ENCODE measurements around the gene ESYT2. TPM values are rescaled to one million over a fixed set of nuclear protein-coding genes. Genes with fewer than 3 reads are reported as not detected.

ESYT2 gene
- total RNA-seq, 1 experiment from 2014 or later = 39.0 TPM

DNA sequence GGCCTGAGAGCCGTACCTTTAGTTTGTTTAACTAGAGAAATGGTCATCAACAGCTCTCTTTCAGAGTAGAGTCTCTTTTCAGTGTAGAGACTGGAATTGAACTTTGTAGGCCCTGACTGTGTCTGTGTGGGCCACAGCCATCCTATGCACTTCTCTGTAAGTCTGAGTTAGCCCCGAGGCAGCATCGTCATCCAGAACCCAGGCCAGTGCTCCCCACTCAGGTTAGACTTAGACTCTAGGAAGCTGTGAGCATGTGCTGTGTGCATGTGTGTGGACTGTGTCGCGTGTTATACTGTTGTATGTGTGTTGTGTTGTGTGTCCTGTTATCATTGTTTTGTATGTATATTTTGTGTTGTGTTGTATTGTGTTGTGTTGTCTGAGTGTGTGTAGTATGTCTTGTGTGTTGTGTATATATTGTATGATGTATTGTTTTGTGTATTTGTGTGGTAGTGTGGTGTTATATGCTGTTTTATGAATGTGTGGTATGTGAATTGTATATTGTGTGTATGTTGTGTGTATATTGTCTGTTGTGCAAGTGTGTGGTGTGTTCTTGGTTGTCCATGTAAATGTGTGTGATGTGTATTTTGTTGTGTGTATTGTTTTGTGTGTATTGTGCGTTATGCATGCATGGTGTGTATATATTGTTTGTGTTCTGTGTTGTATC, 106.6 kb downstream of the ESYT2 start:
- no peak overlapping the region for H3K56ac ChIP-seq (ENCODE audit: insufficient read length, low read depth, low read length)
- 100% methylated on average over 1 of the region's 6 CpGs for WGBS (ENCODE audit: extremely low coverage, insufficient read length, low lambda C conversion rate)
- H3K4me1 ChIP-seq (ENCODE audit: insufficient read depth, low read length) = no peaks in the 10 kb centered on the region
- Mint-ChIP-seq H3K27me3 (ENCODE audit: low read depth) (peaks cover 9% of the 10 kb centered on the region), H3K9me3 (no peaks in the 10 kb centered on the region; a peak in 1 of 5 replicates), H3K4me1 (no peaks in the 10 kb centered on the region), H3K27ac (no peak overlapping the region), H3K36me3 (ENCODE audit: insufficient read depth in 1 of 3, low read depth in 3 of 3) (no peaks in the 10 kb centered on the region), H3K4me3 (no peak overlapping the region)
- no peaks in the 10 kb centered on the region for H3K9me3 ChIP-seq (ENCODE audit: control insufficient read depth, low read depth, low read length)
- no peak overlapping the region for H2AK5ac ChIP-seq (ENCODE audit: insufficient read length, low read length)
- H3T11ph ChIP-seq (ENCODE audit: low read length) = no peak overlapping the region
- H2BK12ac ChIP-seq (ENCODE audit: insufficient read length, low read depth, low read length) = no peak overlapping the region
- no peaks in the 10 kb centered on the region for H3K23me2 ChIP-seq (ENCODE audit: insufficient read length, low read depth, low read length, poor library complexity, severe bottlenecking)
- H3K18ac ChIP-seq (ENCODE audit: insufficient read length, low read depth, low read length) = no peak overlapping the region
- H4K8ac ChIP-seq (replicated peaks; ENCODE audit: insufficient read length, low read depth, low read length) = no peak overlapping the region
- no peak overlapping the region for H2BK15ac ChIP-seq (ENCODE audit: low read depth, low read length)
- no peaks in the 10 kb centered on the region for H3K79me2 ChIP-seq (ENCODE audit: insufficient read depth, low read length)
- no peak overlapping the region for H4K5ac ChIP-seq (ENCODE audit: insufficient read length, low read depth, low read length)
- DNase-seq = no peak
- H3K27ac ChIP-seq (ENCODE audit: insufficient read length, low read depth, low read length) = no peak overlapping the region
- no peak overlapping the region for H3K4me2 ChIP-seq (ENCODE audit: insufficient read depth, insufficient read length, low read length)
- no peak overlapping the region for H2AFZ ChIP-seq (ENCODE audit: low read length)
- H3K79me1 ChIP-seq (ENCODE audit: insufficient read depth, low read depth, low read length, poor library complexity, severe bottlenecking) = no peaks in the 10 kb centered on the region
- H3K27me3 ChIP-seq (ENCODE audit: insufficient read depth, low read length) = no peaks in the 10 kb centered on the region
- H3K4ac ChIP-seq (ENCODE audit: low read depth, low read length) = no peak overlapping the region
- H4K91ac ChIP-seq (ENCODE audit: insufficient read length, low read depth, low read length) = no peak overlapping the region
- TF ChIP-seq, protein P1, sequence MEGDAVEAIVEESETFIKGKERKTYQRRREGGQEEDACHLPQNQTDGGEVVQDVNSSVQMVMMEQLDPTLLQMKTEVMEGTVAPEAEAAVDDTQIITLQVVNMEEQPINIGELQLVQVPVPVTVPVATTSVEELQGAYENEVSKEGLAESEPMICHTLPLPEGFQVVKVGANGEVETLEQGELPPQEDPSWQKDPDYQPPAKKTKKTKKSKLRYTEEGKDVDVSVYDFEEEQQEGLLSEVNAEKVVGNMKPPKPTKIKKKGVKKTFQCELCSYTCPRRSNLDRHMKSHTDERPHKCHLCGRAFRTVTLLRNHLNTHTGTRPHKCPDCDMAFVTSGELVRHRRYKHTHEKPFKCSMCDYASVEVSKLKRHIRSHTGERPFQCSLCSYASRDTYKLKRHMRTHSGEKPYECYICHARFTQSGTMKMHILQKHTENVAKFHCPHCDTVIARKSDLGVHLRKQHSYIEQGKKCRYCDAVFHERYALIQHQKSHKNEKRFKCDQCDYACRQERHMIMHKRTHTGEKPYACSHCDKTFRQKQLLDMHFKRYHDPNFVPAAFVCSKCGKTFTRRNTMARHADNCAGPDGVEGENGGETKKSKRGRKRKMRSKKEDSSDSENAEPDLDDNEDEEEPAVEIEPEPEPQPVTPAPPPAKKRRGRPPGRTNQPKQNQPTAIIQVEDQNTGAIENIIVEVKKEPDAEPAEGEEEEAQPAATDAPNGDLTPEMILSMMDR (conservative IDR thresholded peaks at IDR 0.05) = no peak
- H2BK120ac ChIP-seq (ENCODE audit: low read depth, low read length, poor library complexity, severe bottlenecking) = no peak overlapping the region
- H3K9ac ChIP-seq (ENCODE audit: extremely low read depth, insufficient read length, low read length) = no peak overlapping the region
- H2BK20ac ChIP-seq (ENCODE audit: low read depth, low read length, poor library complexity, severe bottlenecking) = no peak overlapping the region
- no peak overlapping the region for H3K23ac ChIP-seq (ENCODE audit: insufficient read length, low read depth, low read length)
- no peak overlapping the region for H3K14ac ChIP-seq (ENCODE audit: insufficient read depth, low read length)
- H4K20me1 ChIP-seq (ENCODE audit: control insufficient read depth, insufficient read depth, insufficient read length) = no peaks in the 10 kb centered on the region
- H2BK5ac ChIP-seq (ENCODE audit: insufficient read length, low read length) = no peak overlapping the region
